AG10803 (cell line): Measurements from ENCODE around the gene SHROOM3.

Experiments used
- DNase-seq: peaks from one replicate; pipeline ENCODE4 v3.0.0; 2010; ENCODE audit warnings: low read depth
- H3K4me3 ChIP-seq: 2 replicates; pipeline ENCODE4 v1.5.1; 2011; ENCODE audit warnings: mild to moderate bottlenecking, low read length, control low read depth
- TF ChIP-seq, protein P1 (sequence below): conservative IDR thresholded peaks from 2 replicates; pipeline ENCODE4 v1.5.1; 2011; ENCODE audit warnings: mild to moderate bottlenecking, low read length, control low read depth, inconsistent platforms

Gene SHROOM3

DNA sequence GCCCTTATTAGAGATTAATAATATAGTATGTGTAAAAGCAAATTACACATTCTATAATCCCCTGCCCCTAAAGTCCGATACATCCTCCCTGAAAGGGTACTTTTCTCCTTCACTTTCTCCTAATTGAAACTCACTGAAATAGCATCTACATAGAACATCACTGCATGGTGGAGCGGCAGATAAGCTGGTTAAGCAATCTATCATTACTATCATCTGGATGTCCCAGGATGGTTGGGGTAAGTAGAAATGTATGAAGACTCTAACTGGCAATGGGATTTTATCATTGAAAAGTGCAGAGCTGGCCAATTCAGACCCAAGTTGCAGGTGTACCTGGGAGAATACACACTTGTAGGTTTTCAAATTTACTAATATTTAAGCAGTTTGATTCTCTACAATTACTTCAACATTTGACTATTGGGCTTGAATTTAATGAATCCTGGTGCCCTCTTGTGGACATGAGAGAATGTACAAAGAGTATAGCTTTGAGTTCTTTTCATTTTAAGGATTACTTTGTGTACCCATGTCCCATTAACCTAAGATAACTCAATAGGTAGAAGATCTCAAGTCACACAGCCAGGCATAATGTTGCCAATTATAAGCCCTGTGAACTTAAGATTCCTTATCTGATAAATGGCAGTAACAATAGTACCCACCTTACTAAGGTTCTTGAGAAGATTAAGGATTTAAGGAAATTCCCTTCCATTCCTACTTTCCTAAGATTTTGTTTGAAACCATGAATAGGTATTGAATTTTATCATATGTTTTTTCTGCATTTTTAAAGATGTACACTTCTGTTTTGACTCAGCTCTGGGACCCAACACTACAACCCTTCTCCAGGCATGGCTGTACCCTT lies 69.8 kb downstream of the SHROOM3 start:
- peak; percentile 60 for DNase-seq
- TF ChIP-seq, protein P1, sequence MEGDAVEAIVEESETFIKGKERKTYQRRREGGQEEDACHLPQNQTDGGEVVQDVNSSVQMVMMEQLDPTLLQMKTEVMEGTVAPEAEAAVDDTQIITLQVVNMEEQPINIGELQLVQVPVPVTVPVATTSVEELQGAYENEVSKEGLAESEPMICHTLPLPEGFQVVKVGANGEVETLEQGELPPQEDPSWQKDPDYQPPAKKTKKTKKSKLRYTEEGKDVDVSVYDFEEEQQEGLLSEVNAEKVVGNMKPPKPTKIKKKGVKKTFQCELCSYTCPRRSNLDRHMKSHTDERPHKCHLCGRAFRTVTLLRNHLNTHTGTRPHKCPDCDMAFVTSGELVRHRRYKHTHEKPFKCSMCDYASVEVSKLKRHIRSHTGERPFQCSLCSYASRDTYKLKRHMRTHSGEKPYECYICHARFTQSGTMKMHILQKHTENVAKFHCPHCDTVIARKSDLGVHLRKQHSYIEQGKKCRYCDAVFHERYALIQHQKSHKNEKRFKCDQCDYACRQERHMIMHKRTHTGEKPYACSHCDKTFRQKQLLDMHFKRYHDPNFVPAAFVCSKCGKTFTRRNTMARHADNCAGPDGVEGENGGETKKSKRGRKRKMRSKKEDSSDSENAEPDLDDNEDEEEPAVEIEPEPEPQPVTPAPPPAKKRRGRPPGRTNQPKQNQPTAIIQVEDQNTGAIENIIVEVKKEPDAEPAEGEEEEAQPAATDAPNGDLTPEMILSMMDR = peak; percentile 80
- H3K4me3 ChIP-seq = no peak overlapping the region

DNA sequence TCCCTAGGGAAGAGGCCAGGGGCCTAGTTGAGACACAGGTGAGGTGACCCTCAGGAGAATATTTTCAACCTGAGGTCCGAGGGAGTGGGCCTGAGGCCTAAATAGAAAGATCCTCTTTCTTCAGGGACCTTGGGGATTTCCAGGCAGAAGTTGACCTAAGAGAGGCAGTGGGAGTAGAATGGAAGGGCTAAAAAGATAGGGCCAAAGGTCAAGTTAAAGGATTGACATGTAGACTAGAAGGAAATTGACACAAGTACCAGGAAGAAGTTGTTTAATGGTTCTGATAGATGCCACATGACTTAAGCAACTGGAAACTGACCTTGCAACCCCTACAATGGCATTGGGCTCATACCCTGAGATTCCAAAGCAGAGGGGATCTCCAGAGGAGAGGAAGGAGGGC lies 76.9 kb downstream of the SHROOM3 start:
- TF ChIP-seq, protein P1 = no peak
- DNase-seq = no peak
- H3K4me3 ChIP-seq = no peak overlapping the region

DNA sequence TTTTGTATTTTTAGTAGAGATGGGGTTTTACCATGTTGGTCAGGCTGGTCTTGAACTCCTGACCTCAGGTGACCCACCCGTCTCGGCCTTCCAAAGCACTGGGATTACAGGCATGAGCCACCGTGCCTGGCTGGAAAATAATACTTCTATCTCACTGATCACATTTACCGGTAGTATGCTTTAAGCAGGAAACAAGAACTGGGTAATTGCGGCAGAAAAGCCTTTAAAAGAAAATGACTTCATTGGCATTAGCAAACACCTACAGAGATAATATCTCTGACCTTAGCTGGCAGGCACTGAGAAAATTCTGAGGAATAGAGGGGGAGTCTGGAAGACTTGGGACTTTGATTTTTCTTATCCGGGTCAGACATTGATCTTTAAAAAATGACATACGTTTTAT lies 78.5 kb downstream of the SHROOM3 start:
- TF ChIP-seq, protein P1 = no peak
- no peak for DNase-seq

DNA sequence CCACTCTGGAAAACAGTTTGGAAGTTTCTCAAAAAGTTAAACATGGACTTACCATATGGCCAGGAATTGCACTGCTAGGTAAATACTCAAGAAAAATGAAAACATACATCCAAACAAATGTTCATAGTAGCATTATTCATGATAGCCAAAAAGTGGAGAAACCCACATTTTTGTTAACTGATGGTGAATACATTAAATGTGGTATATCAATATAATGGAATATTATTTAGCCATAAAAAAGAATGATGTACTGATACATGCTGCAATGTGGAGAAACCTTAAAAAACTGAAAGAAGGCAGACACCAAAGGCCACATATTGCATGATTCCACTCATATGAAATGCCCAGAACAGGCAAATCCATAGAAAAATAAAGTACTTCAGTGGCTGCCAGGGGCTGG lies 79.1 kb downstream of the SHROOM3 start:
- no peak overlapping the region for H3K4me3 ChIP-seq
- TF ChIP-seq, protein P1 = no peak
- no peak for DNase-seq

More for the DNA sequence above, 78.5 kb downstream of the SHROOM3 start:
- H3K4me3 ChIP-seq = no peak overlapping the region

DNA sequence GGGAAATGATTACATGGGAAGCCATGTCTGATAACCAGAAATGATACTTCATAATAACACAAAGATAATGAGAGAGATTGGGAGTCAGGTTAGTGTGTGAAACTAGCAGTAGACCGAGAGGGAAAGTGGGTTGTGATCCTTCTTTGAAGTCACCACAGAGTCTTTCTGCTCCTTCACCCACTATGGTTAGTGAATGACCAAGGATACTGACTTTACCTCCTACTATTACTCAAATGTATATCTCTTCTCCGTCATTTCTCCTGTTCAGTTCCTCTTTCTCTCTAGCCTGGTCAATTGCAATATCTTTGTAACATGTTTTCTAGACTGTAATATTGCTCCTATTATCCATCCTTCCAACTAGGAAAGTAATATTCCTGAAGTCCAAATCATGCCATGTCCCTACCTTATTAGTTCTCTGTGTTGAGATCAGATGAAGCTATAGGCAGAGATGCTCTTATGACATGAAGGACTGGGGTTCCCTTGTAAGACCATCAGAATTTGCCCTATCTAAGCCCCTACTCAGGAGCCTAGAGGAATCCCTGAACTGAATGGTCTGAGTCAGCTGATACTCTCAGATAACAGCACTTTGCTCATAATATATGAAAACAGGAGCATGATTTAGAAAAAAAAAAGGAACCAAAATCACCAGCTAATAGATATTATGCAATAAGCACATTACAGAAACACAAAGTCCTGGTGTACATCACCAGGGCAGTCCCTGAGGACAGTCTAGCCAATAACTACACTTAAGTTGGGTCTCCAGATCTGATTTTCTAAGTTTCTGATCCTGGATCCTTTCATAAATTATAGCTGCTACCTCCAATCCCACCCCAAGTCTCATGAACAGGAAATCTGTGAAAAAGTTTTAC lies 81.2 kb downstream of the SHROOM3 start:
- peak; percentile 13 for DNase-seq
- H3K4me3 ChIP-seq = no peak overlapping the region
- TF ChIP-seq, protein P1 = no peak

DNA sequence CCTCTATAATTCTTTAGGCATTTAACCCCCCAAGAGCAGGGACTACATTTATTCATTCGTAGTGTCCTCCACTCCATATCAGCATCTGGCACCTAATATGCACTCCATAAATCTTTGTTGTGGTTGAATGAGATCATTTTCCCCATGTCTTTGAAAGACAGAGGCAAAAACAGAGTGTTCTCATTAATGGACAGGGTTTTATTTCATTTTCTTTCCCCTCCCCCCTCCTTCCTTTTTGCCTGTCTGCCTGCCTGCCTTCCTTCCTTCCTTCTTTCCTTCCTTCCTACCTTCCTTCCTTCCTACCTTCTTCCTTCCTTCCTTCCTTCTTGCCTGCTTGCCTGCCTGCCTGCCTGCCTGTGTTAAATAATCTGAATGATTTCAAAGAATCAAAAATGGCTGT lies 83.2 kb downstream of the SHROOM3 start:
- no peak overlapping the region for H3K4me3 ChIP-seq
- DNase-seq = peak; percentile 29
- TF ChIP-seq, protein P1 = no peak
